GM12878 (cell line): ENCODE data around the gene CCDC177. TPM values are rescaled to one million over a fixed set of nuclear protein-coding genes. Genes with fewer than 3 reads are reported as not detected.

ENCODE experiments used
- ATAC-seq: fragments of 200-7000 bp; cut with Tn5 transposase; 3 replicates; pipeline ENCODE4 v1.9.1; 2020; ENCODE audit warnings: mild to moderate bottlenecking, moderate library complexity
- BruUV-seq: library from RNA; stranded (reverse); fragments of 400-500 nt; replicated peaks from 2 replicates; lab custom pipeline; 2021; lab: Mats Ljungman, UMichigan
- CTCF ChIA-PET: fragments of 300-600 bp; sonication (Branson Sonifier 250); formaldehyde crosslinking; extraction: SDS; loops from one replicate; lab custom pipeline; 2021; ENCODE audit warnings: inconsistent platforms; lab: Yijun Ruan, JAX
- POLR2A ChIA-PET: fragments of 350-600 bp; formaldehyde crosslinking; extraction: SDS; loops from one replicate; lab custom pipeline; 2021; ENCODE audit warnings: inconsistent platforms; lab: Charles Lee
- RAD21 ChIA-PET: fragments of 300-600 bp; sonication (Branson Sonifier 250); formaldehyde crosslinking; loops from one replicate; lab custom pipeline; 2023; ENCODE audit warnings: antibody characterized with exemption; ENCODE audit not compliant: unreplicated experiment; lab: Charles Lee
- SMC1A ChIA-PET: fragments of 300-600 bp; sonication (Branson Sonifier 250); formaldehyde crosslinking; loops from one replicate; lab custom pipeline; 2023; ENCODE audit not compliant: unreplicated experiment, uncharacterized antibody; lab: Charles Lee
- DNase-seq: peaks from one replicate; pipeline ENCODE4 v3.0.0-alpha.2; 2011; ENCODE audit warnings: low read depth, low spot score
- FAIRE-seq: peaks from 3 replicates; lab custom pipeline; 2011; peaks lifted over from hg19 to GRCh38; lab: Jason Lieb, UNC
- H2AFZ ChIP-seq: 2 replicates; pipeline ENCODE4 v1.6.0; 2011; ENCODE audit warnings: low read depth, low read length, control low read depth; ENCODE audit not compliant: control insufficient read depth
- H3K27ac ChIP-seq: 2 replicates; pipeline ENCODE4 v1.5.1; 2011; ENCODE audit warnings: control low read depth; ENCODE audit not compliant: control insufficient read depth, insufficient read depth
- H3K27me3 ChIP-seq, 2 experiments: replicated peaks in 1 of 2; 2 replicates each; pipeline versions ENCODE4 v1.6.0 to v1.6.1; 2011; ENCODE audit warnings: low read length in 1 of 2; ENCODE audit not compliant: control insufficient read depth in 2 of 2, insufficient read depth in 2 of 2
- H3K36me3 ChIP-seq, 2 experiments: 2 replicates each; pipeline ENCODE4 v1.5.1; 2011; ENCODE audit warnings: low read length in 1 of 2; ENCODE audit not compliant: control insufficient read depth in 2 of 2, insufficient read depth in 2 of 2
- H3K4me1 ChIP-seq: 2 replicates; pipeline ENCODE4 v1.6.1; 2011; ENCODE audit warnings: mild to moderate bottlenecking, low read length, moderate library complexity, mixed read lengths; ENCODE audit not compliant: control insufficient read depth, insufficient read depth
- H3K4me2 ChIP-seq: 2 replicates; pipeline ENCODE4 v1.6.0; 2011; ENCODE audit warnings: control low read depth; ENCODE audit not compliant: control insufficient read depth, insufficient read depth
- H3K4me3 ChIP-seq: fragments of 200-600 bp; sonication (generic); 2 replicates; pipeline ENCODE4 v1.5.1; 2016
- H3K79me2 ChIP-seq: 2 replicates; pipeline ENCODE4 v1.6.0; 2011; ENCODE audit warnings: low read length; ENCODE audit not compliant: control insufficient read depth, insufficient read depth
- H3K9ac ChIP-seq: 2 replicates; pipeline ENCODE4 v1.8.0; 2011; ENCODE audit warnings: low read length, control low read depth, mixed read lengths; ENCODE audit not compliant: control insufficient read depth, insufficient read depth
- H3K9me3 ChIP-seq: replicated peaks from 3 replicates; pipeline ENCODE4 v1.5.1; 2011; ENCODE audit warnings: mild to moderate bottlenecking, low read length; ENCODE audit not compliant: control insufficient read depth, insufficient read depth
- H4K20me1 ChIP-seq: 2 replicates; pipeline ENCODE4 v1.6.0; 2011; ENCODE audit not compliant: control insufficient read depth, insufficient read depth
- NFXL1 ChIP-seq: fragments of 450-650 bp; IDR thresholded peaks from 2 replicates; pipeline ENCODE4 v1.6.1; 2017; ENCODE audit warnings: antibody characterized with exemption, mild to moderate bottlenecking, borderline replicate concordance
- WGBS: methylation state at CpG from one replicate; pipeline ENCODE4 v1.1.6; 2016; ENCODE audit warnings: low lambda C conversion rate; ENCODE audit not compliant: insufficient replicate concordance, insufficient coverage; ENCODE audit errors: missing lambda C conversion rate; 5-methylcytosine and 5-hydroxymethylcytosine counted together
- in situ Hi-C: fragments of 300-500 bp; cut with MboI; formaldehyde crosslinking; loops from 9 replicates; pipeline ENCODE4 v1.14.3; 2018; ENCODE audit warnings: mixed read lengths
- intact Hi-C: fragments of 100-400 bp; cut with micrococcal nuclease; formaldehyde crosslinking; loops from one replicate; pipeline ENCODE4 v1.14.2; 2022; ENCODE audit not compliant: unreplicated experiment
- polyA plus RNA-seq, 11 experiments: library from polyadenylated mRNA; depleted of rRNA in 4 of 11; unstranded in 6 of 11; stranded (reverse) in 5 of 11; fragments of >200 nt; fragmentation: Nextera tagmentation in 4 of 11; fragmentation: Illumina TruSeq in 1 of 11; extraction: Ambion mirVana in 4 of 11; extraction: Trizol in 1 of 11; gene quantifications; 1 replicate in 1 of 11; 2 replicates in 10 of 11; pipeline versions ENCODE4 v1.2.1 to v1.2.3, GENCODE V29; 2011 to 2016; ENCODE audit warnings: inconsistent platforms in 2 of 11, missing spikeins in 2 of 11, low read depth in 1 of 11
- total RNA-seq, 4 experiments: library from RNA; depleted of rRNA in 3 of 4; stranded (reverse); fragments of >200 nt in 3 of 4; fragmentation: Illumina TruSeq in 1 of 4; extraction: Trizol in 1 of 4; gene quantifications; 2 replicates each; pipeline versions ENCODE4 v1.2.1 to v1.2.3, GENCODE V29; 2013 to 2021
- TF ChIP-seq, protein P1 (sequence below): IDR thresholded peaks from 2 replicates; pipeline ENCODE4 v1.6.1; 2011; ENCODE audit warnings: borderline replicate concordance, low read depth, mild to moderate bottlenecking, moderate library complexity, mixed read lengths, low read length; ENCODE audit not compliant: insufficient read depth; ENCODE audit errors: extremely low read length
- TF ChIP-seq, protein P2 (sequence below): IDR thresholded peaks from 2 replicates; pipeline ENCODE4 v1.6.1; 2012; ENCODE audit warnings: low read depth, low read length, improper control_type of control experiment

The CCDC177 gene
- total and polyA plus RNA-seq, 10 of the 15 experiments (the other 5 are each of a cell fraction or from before 2014, with no cell fraction given): not detected

DNA sequence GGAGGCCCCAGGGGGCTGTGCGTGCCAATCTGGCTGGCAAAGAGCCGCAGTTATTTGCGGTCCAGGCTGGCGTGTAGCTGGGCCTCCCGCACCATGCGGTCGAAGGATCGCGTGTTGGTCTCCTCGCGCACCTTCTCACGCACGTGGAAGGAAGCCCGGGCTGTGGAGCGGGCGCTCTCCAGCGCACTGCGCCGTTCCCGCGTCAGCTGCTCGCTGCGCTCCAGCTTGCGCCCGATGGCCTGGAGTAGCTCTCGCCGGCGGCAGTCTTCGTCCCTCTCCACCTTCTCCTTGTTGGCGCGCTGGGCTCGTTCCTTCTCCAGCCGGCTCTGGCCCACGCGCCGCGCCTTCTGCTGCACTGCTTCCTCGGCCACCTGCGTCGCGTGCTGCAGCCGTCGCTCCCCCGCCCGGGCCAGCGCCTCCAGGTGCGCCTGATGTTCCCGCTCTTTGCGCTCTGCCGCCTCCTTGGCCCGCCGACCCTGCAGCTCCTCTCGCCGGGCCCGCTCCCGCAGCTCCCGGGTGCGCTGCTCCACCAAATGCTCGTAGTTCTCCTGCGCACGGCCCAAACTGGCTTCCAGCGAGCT is 3.1 kb downstream of the CCDC177 start:
- BruUV-seq: no TSS peak
- FAIRE-seq: no peak
- H3K9ac ChIP-seq: no peak overlapping the region
- ChIA-PET CTCF (interaction anchor here (1.1 to 1.3 kb wide), 2 partner anchors 36 to 328 kb away, joined by 3 to 4 read pairs; no protein-coding TSS in a partner anchor), SMC1A (interaction anchor here (1.6 kb wide), 1 partner anchor 330 kb away, joined by 6 read pairs; no protein-coding TSS in a partner anchor), RAD21 (no interaction called here), POLR2A (no interaction called here)
- H3K79me2 ChIP-seq: no peaks in the 10 kb centered on the region
- peaks cover 11 to 16% of the 10 kb centered on the region in 2 experiments for H3K27me3 ChIP-seq
- H3K36me3 ChIP-seq: no peaks in the 10 kb centered on the region
- no peak overlapping the region for H3K4me3 ChIP-seq
- no peak overlapping the region for H3K27ac ChIP-seq
- ATAC-seq: no peak
- H3K4me1 ChIP-seq: no peaks in the 10 kb centered on the region
- no peaks in the 10 kb centered on the region for H4K20me1 ChIP-seq
- H3K9me3 ChIP-seq: no peaks in the 10 kb centered on the region; the same call in 2 of the 3 replicates
- H2AFZ ChIP-seq: no peak overlapping the region
- in situ Hi-C loops: no loop called here
- H3K4me2 ChIP-seq: no peak overlapping the region
- intact Hi-C loops: loop anchor here (10.0 kb wide), 1 partner anchor 97 kb away; no protein-coding TSS in a partner anchor
- DNase-seq: no peak
- WGBS: 57% methylated on average over 49 of the region's 62 CpGs
- TF ChIP-seq, protein P1, sequence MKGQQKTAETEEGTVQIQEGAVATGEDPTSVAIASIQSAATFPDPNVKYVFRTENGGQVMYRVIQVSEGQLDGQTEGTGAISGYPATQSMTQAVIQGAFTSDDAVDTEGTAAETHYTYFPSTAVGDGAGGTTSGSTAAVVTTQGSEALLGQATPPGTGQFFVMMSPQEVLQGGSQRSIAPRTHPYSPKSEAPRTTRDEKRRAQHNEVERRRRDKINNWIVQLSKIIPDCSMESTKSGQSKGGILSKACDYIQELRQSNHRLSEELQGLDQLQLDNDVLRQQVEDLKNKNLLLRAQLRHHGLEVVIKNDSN: no peak
- TF ChIP-seq, protein P2, sequence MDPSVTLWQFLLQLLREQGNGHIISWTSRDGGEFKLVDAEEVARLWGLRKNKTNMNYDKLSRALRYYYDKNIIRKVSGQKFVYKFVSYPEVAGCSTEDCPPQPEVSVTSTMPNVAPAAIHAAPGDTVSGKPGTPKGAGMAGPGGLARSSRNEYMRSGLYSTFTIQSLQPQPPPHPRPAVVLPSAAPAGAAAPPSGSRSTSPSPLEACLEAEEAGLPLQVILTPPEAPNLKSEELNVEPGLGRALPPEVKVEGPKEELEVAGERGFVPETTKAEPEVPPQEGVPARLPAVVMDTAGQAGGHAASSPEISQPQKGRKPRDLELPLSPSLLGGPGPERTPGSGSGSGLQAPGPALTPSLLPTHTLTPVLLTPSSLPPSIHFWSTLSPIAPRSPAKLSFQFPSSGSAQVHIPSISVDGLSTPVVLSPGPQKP: no peak
- no peak for TF ChIP-seq NFXL1
- TF ChIP-seq, all 136 proteins: peak for 0
